ENCODE results near the gene TIMM13.

Gene TIMM13

GRCh38 chr19:2446381-2446780 lies 19.0 kb upstream of the TIMM13 start:
- H3K9ac ChIP-seq (ENCODE audit: low read depth, low read length), result no peak overlapping the region
- H3K36me3 ChIP-seq (ENCODE audit: insufficient read depth, low read length), result peaks cover 3% of the 10 kb centered on the region
- H3K9me3 ChIP-seq (ENCODE audit: control insufficient read depth, insufficient read depth, low read length), result no peaks in the 10 kb centered on the region
- no peaks in the 10 kb centered on the region; the same call in 1 of the 2 replicates for H3K4me1 ChIP-seq (ENCODE audit: insufficient read depth, low read length)

- Histone ChIP-seq H3K4me1 (ENCODE audit: insufficient read depth, low read length) (no peaks in the 10 kb centered on the region; the same call in 1 of the 2 replicates), H3K9me3 (ENCODE audit: control insufficient read depth, insufficient read depth, low read length) (no peaks in the 10 kb centered on the region), H3K9ac (ENCODE audit: low read depth, low read length) (no peak overlapping the region), H3K36me3 (ENCODE audit: insufficient read depth, low read length) (0 out of 2 replicates have a peak, but pooled peaks cover 3% of the 10 kb centered on the region)
Observed at GRCh38 chr19:2444251-2445002, 17.0 kb upstream of the TIMM13 start.

- Histone ChIP-seq H3K9ac (ENCODE audit: low read depth, low read length) (no peak overlapping the region), H3K36me3 (ENCODE audit: insufficient read depth, low read length) (0 out of 2 replicates have a peak, but pooled peaks cover 3% of the 10 kb centered on the region), H3K9me3 (ENCODE audit: control insufficient read depth, insufficient read depth, low read length) (no peaks in the 10 kb centered on the region), H3K4me1 (ENCODE audit: insufficient read depth, low read length) (no peaks in the 10 kb centered on the region; the same call in 1 of the 2 replicates)
Observed at GRCh38 chr19:2443785-2444182, 16.4 kb upstream of the TIMM13 start.

GRCh38 chr19:2443116-2443784 lies 15.9 kb upstream of the TIMM13 start:
- H3K36me3 ChIP-seq (ENCODE audit: insufficient read depth, low read length), result peaks cover 8% of the 10 kb centered on the region
- H3K9me3 ChIP-seq (ENCODE audit: control insufficient read depth, insufficient read depth, low read length), result no peaks in the 10 kb centered on the region
- no peaks in the 10 kb centered on the region; the same call in 1 of the 2 replicates for H3K4me1 ChIP-seq (ENCODE audit: insufficient read depth, low read length)
- H3K9ac ChIP-seq (ENCODE audit: low read depth, low read length), result no peak overlapping the region

GRCh38 chr19:2441096-2441752 lies 13.8 kb upstream of the TIMM13 start:
- Histone ChIP-seq H3K4me1 (ENCODE audit: insufficient read depth, low read length) (no peaks in the 10 kb centered on the region; the same call in 1 of the 2 replicates), H3K36me3 (ENCODE audit: insufficient read depth, low read length) (peaks cover 8% of the 10 kb centered on the region), H3K9me3 (ENCODE audit: control insufficient read depth, insufficient read depth, low read length) (no peaks in the 10 kb centered on the region), H3K9ac (ENCODE audit: low read depth, low read length) (no peak overlapping the region)

- Histone ChIP-seq H3K9ac (ENCODE audit: low read depth, low read length) (no peak overlapping the region), H3K9me3 (ENCODE audit: control insufficient read depth, insufficient read depth, low read length) (no peaks in the 10 kb centered on the region), H3K36me3 (ENCODE audit: insufficient read depth, low read length) (peaks cover 8% of the 10 kb centered on the region), H3K4me1 (ENCODE audit: insufficient read depth, low read length) (no peaks in the 10 kb centered on the region)
Observed at GRCh38 chr19:2440515-2440914, 13.1 kb upstream of the TIMM13 start.

- Histone ChIP-seq H3K4me1 (ENCODE audit: insufficient read depth, low read length) (no peaks in the 10 kb centered on the region), H3K9ac (ENCODE audit: low read depth, low read length) (no peak overlapping the region), H3K36me3 (ENCODE audit: insufficient read depth, low read length) (peaks cover 10% of the 10 kb centered on the region), H3K9me3 (ENCODE audit: control insufficient read depth, insufficient read depth, low read length) (no peaks in the 10 kb centered on the region)
Observed at GRCh38 chr19:2438178-2438577, 10.8 kb upstream of the TIMM13 start.

- Histone ChIP-seq H3K4me1 (ENCODE audit: insufficient read depth, low read length) (no peaks in the 10 kb centered on the region), H3K9me3 (ENCODE audit: control insufficient read depth, insufficient read depth, low read length) (no peaks in the 10 kb centered on the region), H3K9ac (ENCODE audit: low read depth, low read length) (no peak overlapping the region), H3K36me3 (ENCODE audit: insufficient read depth, low read length) (peaks cover 9% of the 10 kb centered on the region)
Observed at GRCh38 chr19:2436926-2437325, 9.5 kb upstream of the TIMM13 start.

- Histone ChIP-seq H3K4me1 (ENCODE audit: insufficient read depth, low read length) (no peaks in the 10 kb centered on the region), H3K9me3 (ENCODE audit: control insufficient read depth, insufficient read depth, low read length) (no peaks in the 10 kb centered on the region), H3K9ac (ENCODE audit: low read depth, low read length) (no peak overlapping the region), H3K36me3 (ENCODE audit: insufficient read depth, low read length) (peaks cover 7% of the 10 kb centered on the region)
Observed at GRCh38 chr19:2436384-2436783, 9.0 kb upstream of the TIMM13 start.

GRCh38 chr19:2434721-2435265 lies 7.4 kb upstream of the TIMM13 start:
- Histone ChIP-seq H3K9me3 (ENCODE audit: control insufficient read depth, insufficient read depth, low read length) (no peaks in the 10 kb centered on the region), H3K4me1 (ENCODE audit: insufficient read depth, low read length) (no peaks in the 10 kb centered on the region), H3K36me3 (ENCODE audit: insufficient read depth, low read length) (peaks cover 13% of the 10 kb centered on the region), H3K9ac (ENCODE audit: low read depth, low read length) (no peak overlapping the region)

GRCh38 chr19:2434267-2434666 lies 6.9 kb upstream of the TIMM13 start:
- no peaks in the 10 kb centered on the region for H3K9me3 ChIP-seq (ENCODE audit: control insufficient read depth, insufficient read depth, low read length)
- no peaks in the 10 kb centered on the region for H3K4me1 ChIP-seq (ENCODE audit: insufficient read depth, low read length)
- H3K36me3 ChIP-seq (ENCODE audit: insufficient read depth, low read length), result peaks cover 13% of the 10 kb centered on the region
- no peak overlapping the region for H3K9ac ChIP-seq (ENCODE audit: low read depth, low read length)

GRCh38 chr19:2433854-2434253 lies 6.5 kb upstream of the TIMM13 start:
- no peaks in the 10 kb centered on the region for H3K4me1 ChIP-seq (ENCODE audit: insufficient read depth, low read length)
- H3K9me3 ChIP-seq (ENCODE audit: control insufficient read depth, insufficient read depth, low read length), result no peaks in the 10 kb centered on the region
- no peak overlapping the region for H3K9ac ChIP-seq (ENCODE audit: low read depth, low read length)
- H3K36me3 ChIP-seq (ENCODE audit: insufficient read depth, low read length), result peaks cover 13% of the 10 kb centered on the region

- peaks cover 9% of the 10 kb centered on the region; the same call in 1 of the 2 replicates for H3K36me3 ChIP-seq (ENCODE audit: insufficient read depth, low read length)
- no peaks in the 10 kb centered on the region for H3K9me3 ChIP-seq (ENCODE audit: control insufficient read depth, insufficient read depth, low read length)
- H3K9ac ChIP-seq (ENCODE audit: low read depth, low read length), result no peak overlapping the region
- no peaks in the 10 kb centered on the region for H3K4me1 ChIP-seq (ENCODE audit: insufficient read depth, low read length)
Observed at GRCh38 chr19:2432131-2432848, 4.9 kb upstream of the TIMM13 start.

Data from ES-I3 (cell line).